Neuronal stem cell (in vitro differentiated cells): ENCODE data around the gene PRSS33.
A peak's percentile ranks its signal among the peaks of the same experiment; 100 is the strongest.

Experiments
- DNase-seq: peaks from one replicate; pipeline ENCODE4 v3.0.0-alpha.2; 2013; ENCODE audit warnings: low spot score
- H2AFZ ChIP-seq: one replicate; pipeline ENCODE4 v1.6.1; 2013; ENCODE audit warnings: mild to moderate bottlenecking, low read length, inconsistent platforms
- H2AK5ac ChIP-seq: 2 replicates; pipeline ENCODE4 v1.6.1; 2013; ENCODE audit warnings: low read depth, mild to moderate bottlenecking, inconsistent platforms, low read length, moderate library complexity, mixed read lengths
- H2BK120ac ChIP-seq: 2 replicates; pipeline ENCODE4 v1.6.1; 2013; ENCODE audit warnings: low read depth, mild to moderate bottlenecking, inconsistent platforms, low read length, moderate library complexity, mixed read lengths
- H2BK12ac ChIP-seq: one replicate; pipeline ENCODE4 v1.6.1; 2013; ENCODE audit warnings: low read length, inconsistent platforms
- H2BK15ac ChIP-seq: 2 replicates; pipeline ENCODE4 v1.6.1; 2013; ENCODE audit warnings: mild to moderate bottlenecking, low read length, inconsistent platforms, mixed read lengths
- H2BK5ac ChIP-seq: one replicate; pipeline ENCODE4 v1.6.1; 2013; ENCODE audit warnings: inconsistent platforms, mild to moderate bottlenecking, low read length, moderate library complexity
- H3K14ac ChIP-seq: one replicate; pipeline ENCODE4 v1.6.1; 2013; ENCODE audit warnings: low read length, inconsistent platforms
- H3K18ac ChIP-seq: 2 replicates; pipeline ENCODE4 v1.6.1; 2013; ENCODE audit warnings: low read length, inconsistent platforms
- H3K23ac ChIP-seq: 2 replicates; pipeline ENCODE4 v1.6.1; 2013; ENCODE audit warnings: low read depth, mild to moderate bottlenecking, mixed read lengths, low read length, inconsistent platforms; ENCODE audit not compliant: poor library complexity
- H3K27ac ChIP-seq: replicated peaks from 3 replicates; pipeline ENCODE4 v1.5.1; 2013; ENCODE audit warnings: low read length, inconsistent platforms
- H3K27me3 ChIP-seq, 3 experiments: 2 replicates each; pipeline ENCODE4 v1.6.1; 2013; ENCODE audit warnings: low read length in 3 of 3, mild to moderate bottlenecking in 2 of 3, inconsistent platforms in 1 of 3, low read depth in 1 of 3, mixed read lengths in 1 of 3, moderate library complexity in 1 of 3; ENCODE audit not compliant: control insufficient read depth in 3 of 3, insufficient read depth in 3 of 3
- H3K36me3 ChIP-seq, 2 donors: replicated peaks in 1 of 2; 2 replicates each; pipeline ENCODE4 v1.6.1; 2013; ENCODE audit warnings: low read length in 2 of 2; ENCODE audit not compliant: control insufficient read depth in 2 of 2, insufficient read depth in 2 of 2
- H3K4ac ChIP-seq: 2 replicates; pipeline ENCODE4 v1.6.1; 2013; ENCODE audit warnings: inconsistent platforms, mild to moderate bottlenecking, low read length, moderate library complexity
- H3K4me1 ChIP-seq, 2 donors: 1 replicate in 1 of 2; 2 replicates in 1 of 2; pipeline ENCODE4 v1.6.1; 2013; ENCODE audit warnings: low read length in 2 of 2, low read depth in 1 of 2; ENCODE audit not compliant: control insufficient read depth in 2 of 2, insufficient read depth in 1 of 2
- H3K4me2 ChIP-seq: one replicate; pipeline ENCODE4 v1.6.1; 2013; ENCODE audit warnings: mild to moderate bottlenecking, low read length, inconsistent platforms; ENCODE audit not compliant: insufficient read depth, poor library complexity, severe bottlenecking
- H3K4me3 ChIP-seq, 2 donors: 2 replicates each; pipeline ENCODE4 v1.5.1; 2013; ENCODE audit warnings: low read length in 2 of 2, mild to moderate bottlenecking in 2 of 2, inconsistent platforms in 1 of 2, moderate library complexity in 1 of 2
- H3K79me1 ChIP-seq: one replicate; pipeline ENCODE4 v1.6.1; 2013; ENCODE audit warnings: low read depth, mild to moderate bottlenecking, inconsistent platforms, low read length, moderate library complexity
- H3K9ac ChIP-seq: one replicate; pipeline ENCODE4 v1.6.1; 2013; ENCODE audit warnings: mild to moderate bottlenecking, low read depth, low read length, inconsistent platforms; ENCODE audit not compliant: poor library complexity
- H3K9me3 ChIP-seq, 2 donors: replicated peaks in 1 of 2; 2 replicates each; pipeline versions ENCODE3 to v1.6.1; 2013; ENCODE audit warnings: low read length in 2 of 2, mild to moderate bottlenecking in 2 of 2, inconsistent platforms in 1 of 2, low read depth in 1 of 2, mixed read lengths in 1 of 2, moderate library complexity in 1 of 2; ENCODE audit not compliant: control insufficient read depth in 2 of 2, insufficient read depth in 1 of 2
- H4K8ac ChIP-seq: one replicate; pipeline ENCODE4 v1.6.1; 2013; ENCODE audit warnings: low read depth, mild to moderate bottlenecking, inconsistent platforms, low read length, moderate library complexity
- H4K91ac ChIP-seq: one replicate; pipeline ENCODE4 v1.6.1; 2013; ENCODE audit warnings: low read length, low read depth, mild to moderate bottlenecking, inconsistent platforms; ENCODE audit not compliant: poor library complexity
- WGBS, 2 donors: extraction: QIAGEN DNeasy Blood & Tissue Kit; methylation state at CpG; one replicate each; pipeline ENCODE4 v1.1.7; 2013; ENCODE audit warnings: missing lambda C conversion rate in 2 of 2, mixed read lengths in 1 of 2; ENCODE audit not compliant: insufficient read length in 2 of 2, insufficient replicate concordance in 1 of 2; ENCODE audit errors: extremely low coverage in 2 of 2; 5-methylcytosine and 5-hydroxymethylcytosine counted together

Gene PRSS33

GRCh38 chr16:2742323-2743006, 44.9 kb downstream of the PRSS33 start:
- Histone ChIP-seq H2BK12ac (no peak overlapping the region), H2BK15ac (no peak overlapping the region), H4K91ac (no peak overlapping the region), H3K14ac (no peak overlapping the region), H3K9ac (peak overlapping the region; percentile 72), H4K8ac (no peak overlapping the region), H3K9me3 (no peaks in the 10 kb centered on the region), H3K23ac (peak overlapping the region; percentile 55), H3K4me1 (peaks cover 3 to 18% of the 10 kb centered on the region in 2 donors), H3K4me2 (no peak overlapping the region), H2BK120ac (no peak overlapping the region), H2AK5ac (peak overlapping the region; percentile 37), H3K27ac (no peak overlapping the region), H3K36me3 (no peaks in the 10 kb centered on the region), H2AFZ (no peak overlapping the region), H3K27me3 (no peaks in the 10 kb centered on the region), H3K79me1 (no peaks in the 10 kb centered on the region), H3K4me3 (no peak overlapping the region), H3K18ac (no peak overlapping the region), H3K4ac (no peak overlapping the region), H2BK5ac (no peak overlapping the region)
- DNase-seq, result no peak
- WGBS, 2 donors, result no CpG with 5 or more reads among the region's 12 CpGs

- Histone ChIP-seq H3K79me1 (no peaks in the 10 kb centered on the region), H3K23ac (no peak overlapping the region), H3K4ac (no peak overlapping the region), H2AFZ (no peak overlapping the region), H4K91ac (no peak overlapping the region), H3K9ac (no peak overlapping the region), H3K14ac (peak overlapping the region; percentile 32), H2BK120ac (no peak overlapping the region), H3K27ac (no peak overlapping the region), H2BK12ac (no peak overlapping the region), H3K9me3 (no peaks in the 10 kb centered on the region), H3K27me3 (no peaks in the 10 kb centered on the region), H3K4me2 (no peak overlapping the region), H4K8ac (no peak overlapping the region), H2BK5ac (peak overlapping the region; percentile 19), H3K36me3 (no peaks in the 10 kb centered on the region), H2BK15ac (no peak overlapping the region), H2AK5ac (no peak overlapping the region), H3K18ac (no peak overlapping the region), H3K4me3 (no peak overlapping the region), H3K4me1 (peaks cover 3 to 18% of the 10 kb centered on the region in 2 donors)
- no peak for DNase-seq
- WGBS, 2 donors, result no CpG with 5 or more reads among the region's 4 CpGs
These were observed 46.2 kb downstream of the PRSS33 start for GRCh38 chr16:2741168-2741567.

GRCh38 chr16:2740476-2740875, 46.9 kb downstream of the PRSS33 start:
- Histone ChIP-seq H4K91ac (no peak overlapping the region), H3K27me3 (no peaks in the 10 kb centered on the region), H3K36me3 (no peaks in the 10 kb centered on the region), H3K4me1 (peaks cover 3 to 18% of the 10 kb centered on the region in 2 donors), H3K27ac (no peak overlapping the region), H2BK15ac (no peak overlapping the region), H2BK5ac (no peak overlapping the region), H3K9me3 (no peaks in the 10 kb centered on the region), H3K4ac (no peak overlapping the region), H3K18ac (no peak overlapping the region), H2AFZ (no peak overlapping the region), H3K23ac (no peak overlapping the region), H3K79me1 (no peaks in the 10 kb centered on the region), H2BK120ac (no peak overlapping the region), H2AK5ac (no peak overlapping the region), H3K14ac (no peak overlapping the region), H2BK12ac (no peak overlapping the region), H3K4me2 (no peak overlapping the region), H3K4me3 (no peak overlapping the region), H4K8ac (no peak overlapping the region), H3K9ac (no peak overlapping the region)
- WGBS, 2 donors, result no CpG with 5 or more reads among the region's 6 CpGs
- no peak for DNase-seq

GRCh38 chr16:2739625-2740430, 47.5 kb downstream of the PRSS33 start:
- Histone ChIP-seq H3K27me3 (no peaks in the 10 kb centered on the region), H2BK5ac (peak overlapping the region; percentile 87), H4K8ac (no peak overlapping the region), H4K91ac (no peak overlapping the region), H3K18ac (peak overlapping the region; percentile 60), H3K4ac (no peak overlapping the region), H3K4me2 (no peak overlapping the region), H3K79me1 (no peaks in the 10 kb centered on the region), H3K27ac (no peak overlapping the region), H2BK12ac (no peak overlapping the region), H3K23ac (peak overlapping the region; percentile 48), H3K14ac (no peak overlapping the region), H3K4me3 (no peak overlapping the region), H2BK120ac (no peak overlapping the region), H3K36me3 (no peaks in the 10 kb centered on the region), H3K4me1 (peaks cover 3 to 18% of the 10 kb centered on the region in 2 donors), H2AFZ (peak overlapping the region; percentile 61), H2AK5ac (peak overlapping the region; percentile 65), H3K9ac (peak overlapping the region; percentile 85), H2BK15ac (no peak overlapping the region), H3K9me3 (no peaks in the 10 kb centered on the region)
- no CpG with 5 or more reads among the region's 8 CpGs for WGBS, 2 donors
- no peak for DNase-seq
